ENCODE data around the gene ATP8B3.

ATP8B3 gene

DNA sequence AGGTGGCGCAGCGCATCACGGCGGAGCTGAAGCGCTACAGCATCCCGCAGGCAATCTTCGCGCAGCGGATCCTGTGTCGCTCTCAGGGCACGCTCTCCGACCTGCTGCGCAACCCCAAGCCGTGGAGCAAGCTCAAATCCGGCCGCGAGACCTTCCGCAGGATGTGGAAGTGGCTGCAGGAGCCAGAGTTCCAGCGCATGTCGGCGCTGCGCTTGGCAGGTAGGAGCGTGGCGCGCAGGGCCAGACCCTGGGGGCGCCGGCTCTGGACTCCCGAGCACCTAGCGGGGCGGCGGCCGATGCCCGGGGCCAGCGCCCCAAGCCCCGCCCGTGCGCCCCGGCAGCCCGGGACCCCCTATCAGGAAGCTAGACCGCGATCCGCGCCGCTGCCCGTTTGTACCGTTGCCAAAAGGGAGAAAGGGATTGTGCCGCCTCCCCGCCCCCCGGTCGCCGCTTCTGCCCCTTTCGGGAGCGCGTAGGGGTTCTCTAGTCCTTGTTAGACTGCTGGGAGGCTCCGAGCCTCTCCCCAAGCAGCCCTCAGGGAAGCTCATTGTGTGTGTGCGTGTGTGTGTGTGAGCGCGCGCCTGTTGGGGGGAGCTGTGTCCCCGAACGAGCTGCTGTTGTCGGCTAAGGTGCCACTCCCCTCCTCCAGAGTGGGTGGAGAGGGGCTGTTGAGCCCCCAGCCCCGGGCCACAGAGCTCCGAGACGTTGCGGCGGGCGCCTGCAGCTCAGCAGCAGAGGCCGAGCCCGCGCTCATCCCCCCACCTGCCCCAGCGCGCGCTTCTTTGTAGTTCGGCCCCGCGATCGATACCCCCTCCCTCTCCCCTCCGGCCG lies 57.2 kb downstream of the ATP8B3 start:
- no peak for DNase-seq

DNA sequence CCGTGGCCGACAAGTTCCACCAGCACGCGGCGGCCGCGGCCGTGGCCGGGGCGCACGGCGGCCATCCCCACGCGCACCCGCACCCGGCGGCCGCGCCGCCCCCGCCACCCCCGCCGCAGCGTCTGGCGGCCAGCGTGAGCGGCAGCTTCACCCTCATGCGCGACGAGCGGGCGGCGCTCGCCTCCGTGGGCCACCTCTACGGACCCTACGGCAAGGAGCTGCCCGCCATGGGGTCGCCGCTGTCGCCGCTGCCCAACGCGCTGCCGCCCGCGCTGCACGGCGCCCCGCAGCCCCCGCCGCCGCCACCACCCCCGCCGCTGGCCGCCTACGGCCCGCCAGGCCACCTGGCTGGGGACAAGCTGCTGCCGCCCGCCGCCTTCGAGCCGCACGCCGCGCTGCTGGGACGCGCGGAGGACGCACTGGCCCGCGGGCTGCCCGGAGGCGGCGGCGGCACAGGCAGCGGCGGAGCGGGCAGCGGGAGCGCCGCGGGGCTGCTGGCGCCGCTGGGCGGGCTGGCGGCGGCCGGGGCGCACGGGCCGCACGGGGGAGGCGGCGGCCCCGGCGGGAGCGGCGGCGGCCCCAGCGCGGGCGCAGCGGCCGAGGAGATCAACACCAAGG lies 57.9 kb downstream of the ATP8B3 start:
- no peak for DNase-seq

DNA sequence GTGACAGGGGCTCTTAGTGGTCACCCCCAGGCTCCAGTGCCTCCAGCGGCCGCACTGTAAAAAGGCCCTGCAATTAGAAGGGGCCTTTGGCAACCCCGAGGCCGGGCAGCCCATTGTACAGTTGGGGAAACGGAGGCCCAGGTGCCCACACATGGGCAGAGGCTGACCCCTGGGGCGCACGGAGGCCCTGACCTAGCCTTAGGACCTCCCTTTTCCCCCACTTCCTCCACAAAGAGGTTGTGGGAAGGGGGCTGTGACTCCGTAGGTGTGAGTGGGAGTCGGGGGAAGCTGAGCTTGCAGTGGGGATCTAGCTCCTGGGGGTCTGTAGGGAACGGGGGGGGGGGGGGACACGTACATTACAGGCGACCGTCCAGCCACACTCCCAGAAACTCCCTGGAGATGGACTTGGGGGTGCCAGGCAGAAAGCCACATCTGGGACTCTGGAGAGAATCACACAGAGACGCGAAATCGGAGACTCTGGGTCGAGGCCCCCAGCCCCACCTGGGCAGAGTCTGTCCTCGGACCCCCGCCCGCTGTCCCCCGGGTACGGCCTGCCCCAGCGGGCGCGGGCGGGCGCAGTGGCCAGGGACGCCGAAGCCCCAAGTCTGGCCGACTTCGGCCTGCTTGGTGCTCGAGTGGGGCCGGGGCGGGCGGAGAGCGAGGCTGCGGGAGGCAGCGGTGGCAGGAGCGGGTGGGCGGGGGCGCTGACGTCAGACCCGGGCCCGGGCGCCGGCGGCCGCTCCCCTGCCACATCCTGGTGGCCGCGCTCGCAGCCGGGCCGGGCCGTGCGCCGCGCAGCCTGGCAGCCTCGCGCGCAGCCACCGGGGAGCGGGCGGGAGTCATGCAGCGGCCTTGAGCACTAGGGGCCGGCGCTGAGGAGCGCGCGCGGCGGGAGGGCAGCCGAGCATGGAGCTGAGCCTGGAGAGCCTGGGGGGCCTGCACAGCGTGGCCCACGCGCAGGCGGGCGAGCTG lies 59.0 kb downstream of the ATP8B3 start, which contains the start of gene ONECUT3:
Gene ONECUT3 (plus strand): TSS at position 750 of the 972 bp plus-strand sequence. CDS start 157 bp downstream, at position 907.
- DNase-seq, result no peak

DNA sequence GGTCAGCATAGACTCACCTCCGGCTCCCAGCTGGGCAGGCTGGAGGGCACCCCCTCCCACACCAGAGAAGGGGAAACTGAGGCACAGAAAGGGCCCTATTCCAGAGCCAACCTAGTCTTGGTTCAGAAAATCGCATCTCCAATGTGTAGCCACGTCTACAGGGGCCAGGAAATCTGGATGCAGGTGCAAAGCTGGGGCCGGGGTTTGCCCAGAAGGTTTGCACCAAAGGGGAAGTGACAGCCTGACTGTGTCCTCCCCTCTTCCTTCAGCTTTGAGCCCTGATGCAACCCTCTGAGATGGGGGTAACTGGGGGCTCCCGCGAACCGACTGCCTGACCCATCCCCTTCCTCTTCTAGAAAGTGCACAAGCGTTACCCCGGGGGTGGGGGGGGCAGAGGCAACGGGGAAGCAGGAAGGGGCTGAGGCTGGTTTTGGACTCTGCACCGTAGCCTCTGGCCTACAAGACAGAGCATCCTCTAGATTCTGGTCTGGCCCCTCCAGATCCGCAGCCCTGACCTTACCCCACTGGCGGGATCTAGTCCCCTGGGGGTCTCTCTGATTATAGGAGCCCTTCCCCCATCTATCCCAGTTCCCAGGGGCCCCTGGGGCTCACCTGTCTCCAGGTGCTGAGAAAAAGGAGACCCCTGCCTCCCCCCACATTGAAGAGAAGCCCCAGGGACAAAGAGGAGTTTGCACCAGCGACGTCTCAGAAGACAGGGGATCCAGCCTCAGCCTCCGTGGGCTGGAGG lies 59.9 kb downstream of the ATP8B3 start:
- peak in 1 of 2 donors; percentile 11 for DNase-seq

GRCh38 chr19:1751367-1752008 lies 60.6 kb downstream of the ATP8B3 start:
- DNase-seq, result no peak

- DNase-seq, result no peak
These were observed 61.6 kb downstream of the ATP8B3 start for GRCh38 chr19:1750343-1751021.

- no peak for DNase-seq
These were observed 62.4 kb downstream of the ATP8B3 start for GRCh38 chr19:1749373-1750342.

DNA sequence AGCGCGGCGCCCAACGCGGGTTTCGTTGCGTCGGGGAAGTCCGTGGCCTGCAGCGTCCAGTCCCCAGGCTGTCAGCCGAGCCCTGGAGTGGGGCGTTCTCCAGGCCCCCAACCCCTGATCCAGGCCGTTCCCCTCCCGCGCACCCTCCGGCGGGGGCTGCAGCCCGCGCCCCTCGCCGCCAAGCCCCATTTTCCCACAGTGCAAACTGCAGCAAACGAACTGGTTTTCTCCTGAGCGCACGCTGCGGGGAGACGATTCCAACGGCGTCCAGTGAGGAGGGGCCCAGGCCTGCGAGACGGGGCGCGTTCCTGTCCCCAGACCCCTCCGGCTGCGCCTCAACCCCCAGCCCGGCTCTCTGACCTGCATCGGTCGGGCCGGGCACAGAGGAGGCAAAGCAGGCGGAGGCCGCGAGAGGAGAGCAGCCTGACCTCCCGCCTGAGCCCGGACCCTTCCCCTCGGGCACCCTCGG lies 63.2 kb downstream of the ATP8B3 start:
- no peak for DNase-seq

- no peak for DNase-seq
These were observed 63.8 kb downstream of the ATP8B3 start for GRCh38 chr19:1748115-1748872.

DNA sequence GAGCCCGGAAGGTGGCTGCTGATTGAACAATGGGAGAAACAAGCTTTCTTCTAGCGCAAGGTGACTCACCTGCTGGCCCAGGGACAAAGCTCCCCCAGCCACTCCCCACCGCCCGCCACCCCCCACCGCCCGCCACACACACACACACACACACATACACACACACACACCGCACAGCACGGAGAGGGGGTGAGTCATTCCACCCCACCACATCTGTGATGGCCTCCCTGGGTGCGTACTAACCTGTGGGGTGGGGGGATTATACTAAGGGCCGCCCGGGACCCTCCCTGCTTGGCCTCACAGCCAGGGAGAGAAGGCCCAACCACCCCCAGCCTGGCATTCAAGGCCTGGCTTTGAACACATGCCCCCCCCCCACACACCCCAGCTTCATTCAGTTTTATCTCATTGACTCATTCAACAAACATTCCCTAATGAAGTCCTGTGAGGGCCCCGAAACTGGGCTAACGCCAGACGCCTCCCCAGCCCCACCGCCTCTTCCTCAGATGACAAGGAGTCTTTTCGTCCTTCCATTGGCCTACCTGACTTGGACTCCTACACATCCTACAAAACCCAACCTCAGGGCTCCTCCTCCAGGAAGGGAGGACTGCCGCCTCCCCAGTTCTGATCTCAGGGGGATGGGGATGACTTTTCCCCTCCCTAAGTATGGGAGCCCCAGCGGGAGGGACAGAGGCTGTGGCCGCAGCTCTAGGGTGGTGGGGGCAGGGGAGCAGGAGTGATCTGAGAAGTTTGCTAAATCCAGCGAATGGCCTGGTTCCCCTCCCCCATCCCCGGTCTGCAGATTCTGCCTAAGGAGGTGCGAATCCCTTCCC lies 64.6 kb downstream of the ATP8B3 start:
- DNase-seq, result no peak

GRCh38 chr19:1746401-1747284 lies 65.4 kb downstream of the ATP8B3 start:
- DNase-seq, result no peak

GRCh38 chr19:1745589-1746031 lies 66.5 kb downstream of the ATP8B3 start:
- DNase-seq, result no peak

DNA sequence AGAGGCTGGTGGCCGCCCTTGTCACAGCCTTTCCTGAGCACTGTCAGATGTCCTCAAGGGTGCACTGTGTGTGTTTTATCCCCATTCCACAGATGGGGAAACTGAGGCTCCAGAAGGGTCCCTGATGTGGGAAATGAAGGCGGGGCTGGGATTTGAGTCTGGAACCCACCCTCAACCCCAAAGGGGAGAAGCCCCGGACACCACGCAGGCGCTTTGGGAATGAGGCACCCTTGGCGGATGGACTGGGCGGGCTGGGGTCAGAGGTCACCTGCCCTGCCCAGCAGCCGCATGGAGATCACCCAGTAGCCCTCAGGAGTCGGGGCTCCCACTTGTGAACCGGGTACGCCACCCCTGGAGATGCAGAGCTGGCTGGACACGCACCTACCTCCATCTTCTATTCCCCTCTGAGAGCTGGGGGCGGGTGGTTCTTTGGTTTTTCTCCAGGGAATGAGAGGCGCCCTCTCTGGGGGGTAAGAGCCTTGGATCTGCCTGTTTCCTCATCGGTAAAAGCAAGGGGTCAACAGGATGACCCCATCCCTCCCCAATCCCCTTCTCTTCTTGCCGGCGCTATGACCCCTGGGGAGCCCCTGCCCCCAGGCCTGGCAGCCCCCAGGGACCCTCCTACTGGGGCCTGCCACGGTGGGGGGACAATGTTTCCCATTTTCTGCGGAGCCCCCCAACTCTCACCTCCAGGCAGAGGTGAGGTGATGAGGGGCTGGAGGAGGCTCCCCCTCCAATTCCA lies 67.1 kb downstream of the ATP8B3 start:
- no peak for DNase-seq

- no peak for DNase-seq
These were observed 67.9 kb downstream of the ATP8B3 start for GRCh38 chr19:1744133-1744665.

DNA sequence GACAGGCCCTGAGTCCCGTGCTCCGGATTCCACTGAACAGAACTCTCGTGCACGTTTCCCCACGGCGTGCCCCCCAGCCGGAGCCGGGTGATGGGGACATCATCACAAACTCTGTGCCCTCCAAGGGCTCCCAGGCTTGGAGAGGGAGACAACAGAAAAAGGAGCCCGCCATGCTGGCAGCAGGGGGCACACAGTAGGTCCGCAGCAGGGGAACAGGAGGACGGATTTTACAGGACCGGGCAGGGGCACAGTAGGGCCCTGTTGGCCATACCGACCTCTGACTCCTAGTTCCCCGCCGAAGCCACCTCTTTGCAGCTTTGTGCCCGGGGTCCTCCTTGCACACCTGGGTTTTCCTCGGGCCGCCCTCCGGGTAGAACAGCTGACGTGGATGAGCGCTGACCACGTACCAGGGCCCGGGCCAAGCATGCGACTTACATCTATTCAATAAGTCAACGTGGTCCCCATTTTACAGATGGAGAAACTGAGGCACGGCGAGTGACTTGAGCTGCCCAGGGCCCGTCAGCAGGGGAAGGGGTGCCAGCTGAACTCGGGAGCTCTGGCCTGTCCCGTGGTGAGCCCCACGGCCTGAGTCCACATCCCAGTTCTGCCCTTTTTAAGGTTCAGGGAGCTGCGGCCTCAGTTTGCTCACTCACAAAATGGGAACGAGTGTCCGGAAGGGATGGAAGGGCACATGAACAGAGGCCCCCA lies 68.9 kb downstream of the ATP8B3 start:
- DNase-seq, result no peak
